Testis (tissue), 2 donors: Measurements from ENCODE around the gene SHC3.

Source experiments
- CTCF ChIP-seq, 3 experiments: fragments of 450-650 bp in 2 of 3; fragments of 200-600 bp in 1 of 3; sonication (generic) in 1 of 3; IDR thresholded peaks; one replicate each; pipeline ENCODE4 v1.5.1; 2016 to 2019; ENCODE audit warnings: antibody characterized with exemption in 3 of 3, mild to moderate bottlenecking in 2 of 3, moderate library complexity in 1 of 3
- POLR2A ChIP-seq: fragments of 450-650 bp; IDR thresholded peaks from one replicate; pipeline ENCODE4 v1.6.1; 2017; ENCODE audit warnings: antibody characterized with exemption, mild to moderate bottlenecking, moderate library complexity

- no peak for TF ChIP-seq CTCF (IDR thresholded peaks at IDR 0.05)
- TF ChIP-seq POLR2A, result no peak
Observed at GRCh38 chr9:89024727-89025126, 153.9 kb downstream of the SHC3 start.
